Fibroblast of skin of scalp (primary cell): ENCODE data around the gene TAF9B.
"Not testable (repeated sequence)": the region's sequence is repeated elsewhere in the genome, so short reads cannot be mapped to it uniquely, and the experiment has no call there.

Experiments used
- DNase-seq: peaks from one replicate; pipeline ENCODE4 v3.0.0-alpha.2; 2013

TAF9B gene

GRCh38 chrX:78116365-78116764, 23.1 kb downstream of the TAF9B start:
- DNase-seq: no peak

- DNase-seq: no peak
Measured at GRCh38 chrX:78111140-78111931, 28.1 kb downstream of the TAF9B start.

GRCh38 chrX:78109458-78109857, 30.0 kb downstream of the TAF9B start:
- DNase-seq: no peak

GRCh38 chrX:78106651-78106986, 32.8 kb downstream of the TAF9B start:
- no peak for DNase-seq

- DNase-seq: no peak
Measured at GRCh38 chrX:78105944-78106650, 33.4 kb downstream of the TAF9B start.

GRCh38 chrX:78104447-78105176, 34.8 kb downstream of the TAF9B start:
- DNase-seq: peak; percentile 46

- peak; percentile 98 for DNase-seq
Measured at GRCh38 chrX:78103623-78104446, 35.6 kb downstream of the TAF9B start, which contains the start of gene PGK1. Gene PGK1, plus strand, starts transcription at chrX:78104248. Its CDS starts 93 bp downstream, at chrX:78104341.

- no peak for DNase-seq
Measured at GRCh38 chrX:78103001-78103622, 36.3 kb downstream of the TAF9B start.

- no peak for DNase-seq
Measured at GRCh38 chrX:78102091-78102490, 37.4 kb downstream of the TAF9B start.

- DNase-seq: no peak
Measured at GRCh38 chrX:78098108-78098507, 41.3 kb downstream of the TAF9B start.

GRCh38 chrX:78092296-78092695, 47.2 kb downstream of the TAF9B start:
- DNase-seq: peak; percentile 54

GRCh38 chrX:78081413-78081812, 58.0 kb downstream of the TAF9B start:
- DNase-seq: not testable (repeated sequence)
